Ovary (tissue), 3 donors: ENCODE measurements around the gene RAB34.

Experiments used
- CTCF ChIP-seq, 3 donors: fragments of 450-650 bp in 2 of 3; fragments of 200-600 bp in 1 of 3; IDR thresholded peaks; one replicate each; pipeline versions ENCODE4 v1.5.1 to v1.8.0; 2016 to 2022; ENCODE audit warnings: antibody characterized with exemption in 3 of 3, mild to moderate bottlenecking in 1 of 3
- POLR2A ChIP-seq: fragments of 450-650 bp; IDR thresholded peaks from one replicate; pipeline ENCODE4 v1.6.1; 2017; ENCODE audit warnings: antibody characterized with exemption, mild to moderate bottlenecking, moderate library complexity
- donor health status: DM: no; HTN: no; CAD: no.

GRCh38 chr17:28747801-28748750, 30.4 kb upstream of the RAB34 start:
- no peak for TF ChIP-seq POLR2A
- TF ChIP-seq CTCF (IDR thresholded peaks at IDR 0.05): no peak
